GM23338 (cell line): Measurements from ENCODE around the gene R3HCC1L. TPM values are rescaled to one million over a fixed set of nuclear protein-coding genes. Genes with fewer than 3 reads are reported as not detected.

Experiments used
- ATAC-seq: fragments of 200-7000 bp; cut with Tn5 transposase; 3 replicates; pipeline ENCODE4 v1.9.1; 2020
- DNase-seq: peaks from one replicate; pipeline ENCODE4 v3.0.0-alpha.2; 2015; ENCODE audit warnings: low spot score
- H2AFZ ChIP-seq: fragments of 200-600 bp; sonication (generic); 2 replicates; pipeline ENCODE4 v1.8.0; 2016; ENCODE audit warnings: antibody characterized with exemption, mild to moderate bottlenecking, moderate library complexity
- H3F3A ChIP-seq: fragments of 200-600 bp; sonication (generic); replicated peaks from 2 replicates; pipeline ENCODE4 v1.8.0; 2017; ENCODE audit warnings: antibody characterized with exemption, mixed run types, low read depth
- H3K27ac ChIP-seq: fragments of 200-600 bp; sonication (generic); 2 replicates; pipeline ENCODE4 v1.6.1; 2016; ENCODE audit warnings: low read depth
- H3K27me3 ChIP-seq: fragments of 200-600 bp; sonication (generic); 2 replicates; pipeline ENCODE4 v1.8.0; 2016; ENCODE audit warnings: mild to moderate bottlenecking, mixed run types, moderate library complexity; ENCODE audit not compliant: insufficient read depth
- H3K36me3 ChIP-seq: fragments of 200-600 bp; sonication (generic); 2 replicates; pipeline ENCODE4 v1.8.0; 2016; ENCODE audit warnings: mild to moderate bottlenecking; ENCODE audit not compliant: insufficient read depth
- H3K4me1 ChIP-seq: fragments of 200-600 bp; sonication (generic); 2 replicates; pipeline ENCODE4 v1.8.0; 2016; ENCODE audit warnings: mild to moderate bottlenecking, moderate library complexity; ENCODE audit not compliant: insufficient read depth
- H3K4me2 ChIP-seq: fragments of 200-600 bp; sonication (generic); 2 replicates; pipeline ENCODE4 v1.7.1; 2017; ENCODE audit warnings: mixed run types
- H3K4me3 ChIP-seq: fragments of 200-600 bp; sonication (generic); 2 replicates; pipeline ENCODE4 v1.6.1; 2016; ENCODE audit warnings: mixed run types
- H3K79me2 ChIP-seq: fragments of 200-600 bp; sonication (generic); replicated peaks from 2 replicates; pipeline ENCODE4 v1.8.0; 2017; ENCODE audit warnings: mild to moderate bottlenecking; ENCODE audit not compliant: insufficient read depth
- H3K9me2 ChIP-seq: fragments of 200-600 bp; sonication (generic); 2 replicates; pipeline ENCODE4 v1.8.0; 2017; ENCODE audit not compliant: insufficient read depth
- H4K20me1 ChIP-seq: fragments of 200-600 bp; sonication (generic); replicated peaks from 2 replicates; pipeline ENCODE4 v1.8.0; 2017; ENCODE audit warnings: mild to moderate bottlenecking; ENCODE audit not compliant: insufficient read depth
- H3K27ac Mint-ChIP-seq: 2 replicates; pipeline ENCODE4 v1.8.0; 2020; ENCODE audit warnings: inconsistent platforms, mild to moderate bottlenecking, moderate library complexity, mixed read lengths
- H3K27me3 Mint-ChIP-seq: 3 replicates; pipeline ENCODE4 v1.8.0; 2022; ENCODE audit warnings: low read depth, mild to moderate bottlenecking, moderate library complexity, mixed read lengths, inconsistent platforms; ENCODE audit not compliant: insufficient read depth, poor library complexity
- H3K36me3 Mint-ChIP-seq: 3 replicates; pipeline ENCODE4 v1.8.0; 2021; ENCODE audit warnings: low read depth, mild to moderate bottlenecking, inconsistent platforms, moderate library complexity, mixed read lengths
- H3K4me1 Mint-ChIP-seq: 3 replicates; pipeline ENCODE4 v1.8.0; 2020; ENCODE audit warnings: mild to moderate bottlenecking, inconsistent platforms, mixed read lengths
- H3K4me3 Mint-ChIP-seq: 3 replicates; pipeline ENCODE4 v1.8.0; 2021; ENCODE audit warnings: moderate library complexity, mild to moderate bottlenecking, inconsistent platforms, mixed read lengths
- H3K9me3 Mint-ChIP-seq: 3 replicates; pipeline ENCODE4 v1.8.0; 2020; ENCODE audit warnings: moderate library complexity, mild to moderate bottlenecking, inconsistent platforms, mixed read lengths
- CREB1 ChIP-seq: fragments of 250-450 bp; sonication (Bioruptor Pico); IDR thresholded peaks from 2 replicates; pipeline ENCODE4 v1.5.0; 2020; ENCODE audit warnings: low read depth, mild to moderate bottlenecking, moderate library complexity
- EZH2 ChIP-seq: fragments of 200-600 bp; sonication (generic); IDR thresholded peaks from one replicate; pipeline ENCODE4 v1.8.0; 2017; ENCODE audit warnings: antibody characterized with exemption, mild to moderate bottlenecking, low read depth; ENCODE audit not compliant: unreplicated experiment
- EZH2phosphoT487 ChIP-seq: fragments of 200-600 bp; sonication (generic); IDR thresholded peaks from one replicate; pipeline ENCODE4 v1.8.1; 2018; ENCODE audit warnings: antibody characterized with exemption; ENCODE audit not compliant: unreplicated experiment
- NANOG ChIP-seq: IDR thresholded peaks from 2 replicates; pipeline ENCODE4 v1.6.1; 2016; ENCODE audit warnings: antibody characterized with exemption, borderline replicate concordance
- POLR2AphosphoS5 ChIP-seq: IDR thresholded peaks from 2 replicates; pipeline ENCODE4 v1.6.1; 2016; ENCODE audit warnings: antibody characterized with exemption, low read depth
- STAT1 ChIP-seq: IDR thresholded peaks from one replicate; pipeline ENCODE4 v1.6.1; 2016; ENCODE audit warnings: antibody characterized with exemption; ENCODE audit not compliant: unreplicated experiment
- ZNF114 ChIP-seq: fragments of 250-450 bp; sonication (Bioruptor Pico); IDR thresholded peaks from 2 replicates; pipeline ENCODE4 v1.5.0; 2020; ENCODE audit warnings: mild to moderate bottlenecking, moderate library complexity
- ZNF331 ChIP-seq: fragments of 250-450 bp; sonication (Bioruptor Pico); IDR thresholded peaks from 2 replicates; pipeline ENCODE4 v1.5.0; 2020; ENCODE audit warnings: low read depth, mild to moderate bottlenecking, moderate library complexity
- ZNF462 ChIP-seq: fragments of 250-450 bp; sonication (Bioruptor Pico); IDR thresholded peaks from 2 replicates; pipeline ENCODE4 v1.5.0; 2020; ENCODE audit warnings: mild to moderate bottlenecking, moderate library complexity
- polyA plus RNA-seq: library from polyadenylated mRNA; unstranded; fragments of >200 nt; fragmentation: Nextera tagmentation; extraction: Ambion mirVana; gene quantifications from 2 replicates; pipeline ENCODE4 v1.2.1, GENCODE V29; 2016
- total RNA-seq: library from RNA; depleted of rRNA; stranded (reverse); fragments of >200 nt; shearing (Covaris generic); gene quantifications from 2 replicates; pipeline ENCODE4 v1.2.3, GENCODE V29; 2014
- TF ChIP-seq, protein P1 (sequence below): IDR thresholded peaks from one replicate; pipeline ENCODE4 v1.6.1; 2018; ENCODE audit warnings: antibody characterized with exemption; ENCODE audit not compliant: unreplicated experiment

Gene R3HCC1L
- total and polyA plus RNA-seq, 2 experiments from 2014 or later = 9.3 to 15.8 TPM

DNA sequence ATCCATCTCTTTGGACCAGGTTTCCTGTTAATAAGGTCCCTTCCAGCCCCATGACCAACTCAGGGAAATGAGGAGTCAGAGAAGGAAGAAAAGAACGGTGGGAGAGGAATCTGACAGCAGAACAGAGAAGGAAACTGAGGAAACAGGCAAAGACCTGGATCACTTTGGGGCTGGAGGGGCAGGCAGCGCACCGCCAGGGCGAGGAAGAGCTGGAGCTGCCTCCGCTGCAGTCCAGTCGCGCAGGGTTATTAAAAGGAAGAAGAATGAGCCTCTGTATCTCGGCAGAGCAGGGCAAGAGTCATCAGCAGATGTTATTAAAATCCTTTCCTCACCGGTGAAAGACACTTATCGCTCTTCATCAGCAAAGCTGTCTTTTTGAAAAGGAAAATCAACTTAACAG lies 37.7 kb upstream of the R3HCC1L start (continued):
- TF ChIP-seq EZH2phosphoT487 (no peak), ZNF114 (CRISPR knock-in tag) (no peak), CREB1 (CRISPR knock-in tag) (no peak), ZNF462 (CRISPR knock-in tag) (no peak), POLR2AphosphoS5 (no peak)

DNA sequence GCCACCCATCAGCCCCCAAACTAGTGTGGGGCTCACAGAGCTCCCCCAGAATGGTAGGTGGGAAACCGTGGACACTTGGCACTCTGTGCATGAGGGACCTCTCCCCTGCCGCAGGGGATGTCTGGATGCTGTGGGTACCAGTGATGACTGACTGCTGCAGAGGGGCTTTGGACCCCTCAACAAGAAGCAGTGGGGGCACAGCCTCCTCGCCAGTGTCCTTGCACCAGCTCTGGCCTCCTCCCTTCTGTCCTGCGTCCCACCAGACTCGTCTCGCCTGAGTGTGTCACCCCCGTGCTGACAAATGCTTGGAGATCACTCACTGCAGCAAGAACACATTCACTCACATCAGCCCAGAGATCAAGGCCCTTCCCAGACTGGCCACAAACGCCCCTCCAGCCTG lies 37.3 kb upstream of the R3HCC1L start:
- no peaks in the 10 kb centered on the region for H3K79me2 ChIP-seq
- peaks cover 8% of the 10 kb centered on the region for H3K27me3 Mint-ChIP-seq
- no peak overlapping the region for H3K4me3 Mint-ChIP-seq
- H3K36me3 Mint-ChIP-seq = no peaks in the 10 kb centered on the region
- no peak overlapping the region for H3K27ac Mint-ChIP-seq
- H3K4me2 ChIP-seq = no peak overlapping the region
- H2AFZ ChIP-seq = no peak overlapping the region
- H3K9me3 Mint-ChIP-seq = no peaks in the 10 kb centered on the region
- no peaks in the 10 kb centered on the region for H3F3A ChIP-seq
- no peaks in the 10 kb centered on the region for H3K36me3 ChIP-seq
- DNase-seq (no peak), ATAC-seq (no peak)
- H3K9me2 ChIP-seq = no peaks in the 10 kb centered on the region; the same call in 1 of the 2 replicates
- H4K20me1 ChIP-seq = 0 out of 2 replicates have a peak, but pooled peaks cover 3% of the 10 kb centered on the region
- 0 out of 2 replicates have a peak, but pooled peaks cover 8% of the 10 kb centered on the region for H3K4me1 ChIP-seq
- H3K4me1 Mint-ChIP-seq = peaks cover 12% of the 10 kb centered on the region
- no peak overlapping the region for H3K27ac ChIP-seq
- H3K27me3 ChIP-seq = no peaks in the 10 kb centered on the region
- no peak overlapping the region for H3K4me3 ChIP-seq
- no peak for TF ChIP-seq ZNF331 (CRISPR knock-in tag)
- no peak for TF ChIP-seq CREB1 (CRISPR knock-in tag)
- TF ChIP-seq ZNF114 (CRISPR knock-in tag) = no peak
- TF ChIP-seq STAT1 = no peak
- TF ChIP-seq, protein P1, sequence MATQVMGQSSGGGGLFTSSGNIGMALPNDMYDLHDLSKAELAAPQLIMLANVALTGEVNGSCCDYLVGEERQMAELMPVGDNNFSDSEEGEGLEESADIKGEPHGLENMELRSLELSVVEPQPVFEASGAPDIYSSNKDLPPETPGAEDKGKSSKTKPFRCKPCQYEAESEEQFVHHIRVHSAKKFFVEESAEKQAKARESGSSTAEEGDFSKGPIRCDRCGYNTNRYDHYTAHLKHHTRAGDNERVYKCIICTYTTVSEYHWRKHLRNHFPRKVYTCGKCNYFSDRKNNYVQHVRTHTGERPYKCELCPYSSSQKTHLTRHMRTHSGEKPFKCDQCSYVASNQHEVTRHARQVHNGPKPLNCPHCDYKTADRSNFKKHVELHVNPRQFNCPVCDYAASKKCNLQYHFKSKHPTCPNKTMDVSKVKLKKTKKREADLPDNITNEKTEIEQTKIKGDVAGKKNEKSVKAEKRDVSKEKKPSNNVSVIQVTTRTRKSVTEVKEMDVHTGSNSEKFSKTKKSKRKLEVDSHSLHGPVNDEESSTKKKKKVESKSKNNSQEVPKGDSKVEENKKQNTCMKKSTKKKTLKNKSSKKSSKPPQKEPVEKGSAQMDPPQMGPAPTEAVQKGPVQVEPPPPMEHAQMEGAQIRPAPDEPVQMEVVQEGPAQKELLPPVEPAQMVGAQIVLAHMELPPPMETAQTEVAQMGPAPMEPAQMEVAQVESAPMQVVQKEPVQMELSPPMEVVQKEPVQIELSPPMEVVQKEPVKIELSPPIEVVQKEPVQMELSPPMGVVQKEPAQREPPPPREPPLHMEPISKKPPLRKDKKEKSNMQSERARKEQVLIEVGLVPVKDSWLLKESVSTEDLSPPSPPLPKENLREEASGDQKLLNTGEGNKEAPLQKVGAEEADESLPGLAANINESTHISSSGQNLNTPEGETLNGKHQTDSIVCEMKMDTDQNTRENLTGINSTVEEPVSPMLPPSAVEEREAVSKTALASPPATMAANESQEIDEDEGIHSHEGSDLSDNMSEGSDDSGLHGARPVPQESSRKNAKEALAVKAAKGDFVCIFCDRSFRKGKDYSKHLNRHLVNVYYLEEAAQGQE = no peak
- TF ChIP-seq EZH2 = no peak
- no peak for TF ChIP-seq NANOG
